GM21526 (cell line): ENCODE data around the gene POLR1A.

Experiments
- ATAC-seq: cut with Tn5 transposase; IDR thresholded peaks from one replicate; pipeline ENCODE4 v1.9.1; 2021; ENCODE audit warnings: moderate library complexity; ENCODE audit not compliant: unreplicated experiment, low FRiP score

The POLR1A gene

GRCh38 chr2:86105252-86105968 is at the start of gene POLR1A:
Gene POLR1A, minus strand, starts transcription at chr2:86105886. Its CDS starts 110 bp downstream, at chr2:86105776.
- ATAC-seq = peak; percentile 64

GRCh38 chr2:86150502-86150901 is 44.8 kb upstream of the POLR1A start:
- ATAC-seq = no peak

- ATAC-seq = no peak
Observed at GRCh38 chr2:86147793-86148192, 42.1 kb upstream of the POLR1A start.

GRCh38 chr2:86143926-86144685 is 38.4 kb upstream of the POLR1A start:
- no peak for ATAC-seq

GRCh38 chr2:86143307-86143706 is 37.6 kb upstream of the POLR1A start:
- no peak for ATAC-seq

GRCh38 chr2:86142436-86143257 is 37.0 kb upstream of the POLR1A start:
- no peak for ATAC-seq

GRCh38 chr2:86140969-86141392 is 35.3 kb upstream of the POLR1A start:
- no peak for ATAC-seq

GRCh38 chr2:86139981-86140380 is 34.3 kb upstream of the POLR1A start:
- ATAC-seq = no peak

- ATAC-seq = no peak
Observed at GRCh38 chr2:86138736-86139625, 33.3 kb upstream of the POLR1A start.

GRCh38 chr2:86136141-86136540 is 30.5 kb upstream of the POLR1A start:
- no peak for ATAC-seq

- no peak for ATAC-seq
Observed at GRCh38 chr2:86135653-86136052, 30.0 kb upstream of the POLR1A start.

GRCh38 chr2:86134709-86135108 is 29.0 kb upstream of the POLR1A start:
- no peak for ATAC-seq

GRCh38 chr2:86124683-86125082 is 19.0 kb upstream of the POLR1A start:
- no peak for ATAC-seq

GRCh38 chr2:86123328-86123925 is 17.7 kb upstream of the POLR1A start:
- no peak for ATAC-seq

GRCh38 chr2:86118130-86118529 is 12.4 kb upstream of the POLR1A start:
- no peak for ATAC-seq

GRCh38 chr2:86107031-86107430 is 1.3 kb upstream of the POLR1A start:
- no peak for ATAC-seq

GRCh38 chr2:86105969-86106945 is 571 bp upstream of the POLR1A start, which contains the start of gene PTCD3:
Gene PTCD3, plus strand, starts transcription at chr2:86106235. Its CDS starts 13 bp downstream, at chr2:86106248.
- peak; percentile 82 for ATAC-seq

- no peak for ATAC-seq
Observed at GRCh38 chr2:86102157-86102556, 3.5 kb downstream of the POLR1A start.
